Upper lobe of left lung (tissue), 6 donors: ENCODE data around the gene ACAD9. TPM values are rescaled to one million over a fixed set of nuclear protein-coding genes. Genes with fewer than 3 reads are reported as not detected.
A peak's percentile ranks its signal among the peaks of the same experiment; 100 is the strongest.
"Not testable (repeated sequence)": the region's sequence is repeated elsewhere in the genome, so short reads cannot be mapped to it uniquely, and the experiment has no call there.

Experiments
- ATAC-seq, 2 donors: fragments of 200-7000 bp; cut with Tn5 transposase; one replicate each; pipeline ENCODE4 v1.9.1; 2022; ENCODE audit warnings: mild to moderate bottlenecking in 2 of 2, moderate library complexity in 2 of 2; ENCODE audit not compliant: low FRiP score in 2 of 2
- DNase-seq, 2 donors: peaks; one replicate each; pipeline ENCODE4 v3.0.0-alpha.2; 2019 to 2020
- H3K27ac ChIP-seq, 4 donors: fragments of 200-600 bp; sonication (generic); one replicate each; pipeline ENCODE4 v1.5.1; 2016 to 2019
- H3K27me3 ChIP-seq, 4 donors: fragments of 200-600 bp; sonication (generic); one replicate each; pipeline ENCODE4 v1.5.1; 2017 to 2019
- H3K36me3 ChIP-seq, 4 donors: fragments of 200-600 bp; sonication (generic); one replicate each; pipeline ENCODE4 v1.5.1; 2016 to 2019
- H3K4me1 ChIP-seq, 4 donors: fragments of 200-600 bp; sonication (generic); one replicate each; pipeline ENCODE4 v1.5.1; 2018 to 2019
- H3K4me3 ChIP-seq, 4 donors: fragments of 200-600 bp; sonication (generic); one replicate each; pipeline ENCODE4 v1.5.1; 2017 to 2019; ENCODE audit warnings: mild to moderate bottlenecking in 2 of 4, moderate library complexity in 1 of 4
- H3K9me3 ChIP-seq, 4 donors: fragments of 200-600 bp; sonication (generic); one replicate each; pipeline ENCODE4 v1.5.1; 2018 to 2019
- CTCF ChIP-seq, 6 experiments: fragments of 450-650 bp in 4 of 6; fragments of 200-600 bp in 2 of 6; sonication (generic) in 2 of 6; IDR thresholded peaks; one replicate each; pipeline ENCODE4 v1.5.1; 2016 to 2019; ENCODE audit warnings: antibody characterized with exemption in 6 of 6
- EP300 ChIP-seq, 4 donors: sonication (generic); formaldehyde crosslinking; IDR thresholded peaks; one replicate each; pipeline ENCODE4 v1.5.1; 2017; ENCODE audit warnings: antibody characterized with exemption in 4 of 4, control low read depth in 2 of 4
- POLR2A ChIP-seq, 4 donors: fragments of 450-650 bp; IDR thresholded peaks; one replicate each; pipeline ENCODE4 v1.5.1; 2016 to 2017; ENCODE audit warnings: antibody characterized with exemption in 4 of 4, mild to moderate bottlenecking in 2 of 4
- POLR2AphosphoS5 ChIP-seq, 2 donors: sonication (generic); formaldehyde crosslinking; IDR thresholded peaks; one replicate each; pipeline ENCODE4 v1.5.1; 2017; ENCODE audit warnings: antibody characterized with exemption in 2 of 2
- WGBS, 2 donors: methylation state at CpG; one replicate each; pipeline ENCODE4 v1.1.5; 2017 to 2018; 5-methylcytosine and 5-hydroxymethylcytosine counted together
- total RNA-seq, 6 donors: library from RNA; depleted of rRNA in 4 of 6; stranded (reverse); fragments of >200 nt in 4 of 6; gene quantifications; one replicate each; pipeline versions ENCODE4 v1.1.0 to v1.2.1, GENCODE V29; 2016 to 2021
- donor health status: DM: no; HTN: no; CAD: no; lungs with moderate emphysema.
- donor health status: DM: no; HTN: yes; CAD: no; lungs with severe emphysema.

Gene ACAD9
- total RNA-seq, 6 donors from 2014 or later = 32.5 to 80.7 (median 44.0) TPM

GRCh38 chr3:128858167-128858566 is 21.3 kb upstream of the ACAD9 start:
- no peak overlapping the region for H3K4me3 ChIP-seq

GRCh38 chr3:128859630-128860029 is 19.8 kb upstream of the ACAD9 start:
- H3K27ac ChIP-seq = no peak overlapping the region
- 78 to 79% methylated on average over 6 of the region's 6 CpGs for WGBS, 2 donors
- ATAC-seq (no peak), DNase-seq (no peak)
- peaks cover 0 to 6% (median 3%) of the 10 kb centered on the region in 4 donors for H3K4me1 ChIP-seq
- no peaks in the 10 kb centered on the region for H3K36me3 ChIP-seq
- H3K4me3 ChIP-seq = no peak overlapping the region
- H3K9me3 ChIP-seq = peaks cover 19 to 38% (median 29%) of the 10 kb centered on the region in 4 donors
- H3K27me3 ChIP-seq = no peaks in the 10 kb centered on the region
- no peak for TF ChIP-seq CTCF (IDR thresholded peaks at IDR 0.05)
- TF ChIP-seq POLR2A (IDR thresholded peaks at IDR 0.05) = no peak
- TF ChIP-seq EP300 (IDR thresholded peaks at IDR 0.05) = no peak
- no peak for TF ChIP-seq POLR2AphosphoS5 (IDR thresholded peaks at IDR 0.05)

More at GRCh38 chr3:128858167-128858566, 21.3 kb upstream of the ACAD9 start:
- peaks cover 19 to 46% (median 38%) of the 10 kb centered on the region in 4 donors for H3K9me3 ChIP-seq
- TF ChIP-seq POLR2AphosphoS5 (IDR thresholded peaks at IDR 0.05) (no peak), POLR2A (IDR thresholded peaks at IDR 0.05) (no peak), CTCF (IDR thresholded peaks at IDR 0.05) (no peak), EP300 (IDR thresholded peaks at IDR 0.05) (no peak)
- H3K36me3 ChIP-seq = no peaks in the 10 kb centered on the region
- ATAC-seq (no peak), DNase-seq (no peak)
- no peaks in the 10 kb centered on the region for H3K4me1 ChIP-seq
- no peak overlapping the region for H3K27ac ChIP-seq
- 88 to 94% methylated on average over 2 to 3 of the region's 3 CpGs for WGBS, 2 donors
- H3K27me3 ChIP-seq = no peaks in the 10 kb centered on the region

- no peak overlapping the region for H3K4me3 ChIP-seq
- peaks cover 14 to 36% (median 26%) of the 10 kb centered on the region in 4 donors for H3K9me3 ChIP-seq
- 86 to 92% methylated on average over 2 to 6 of the region's 6 CpGs for WGBS, 2 donors
- ATAC-seq = no peak
- no peaks in the 10 kb centered on the region for H3K27me3 ChIP-seq
- H3K4me1 ChIP-seq = peaks cover 0 to 10% (median 6%) of the 10 kb centered on the region in 4 donors
- no peaks in the 10 kb centered on the region for H3K36me3 ChIP-seq
- no peak for DNase-seq
- TF ChIP-seq EP300 (IDR thresholded peaks at IDR 0.05) (no peak), POLR2AphosphoS5 (IDR thresholded peaks at IDR 0.05) (no peak)
- H3K27ac ChIP-seq = no peak overlapping the region
These were observed 17.9 kb upstream of the ACAD9 start for GRCh38 chr3:128861491-128861890.

- H3K36me3 ChIP-seq = no peaks in the 10 kb centered on the region
- H3K9me3 ChIP-seq = peaks cover 14 to 27% (median 21%) of the 10 kb centered on the region in 4 donors
- DNase-seq = no peak
- no peak overlapping the region for H3K4me3 ChIP-seq
- H3K27ac ChIP-seq = no peak overlapping the region
- TF ChIP-seq EP300 (IDR thresholded peaks at IDR 0.05) = no peak
- peaks cover 0 to 10% (median 6%) of the 10 kb centered on the region in 4 donors for H3K4me1 ChIP-seq
- no peak for ATAC-seq
- H3K27me3 ChIP-seq = no peaks in the 10 kb centered on the region
- WGBS, 2 donors = 61 to 72% methylated on average over 3 of the region's 3 CpGs
These were observed 15.9 kb upstream of the ACAD9 start for GRCh38 chr3:128863560-128863959.

GRCh38 chr3:128864351-128864811 is 15.0 kb upstream of the ACAD9 start:
- WGBS, 2 donors = 38% methylated on average over 8 to 11 of the region's 11 CpGs
- Histone ChIP-seq H3K4me1 (peaks cover 0 to 10% (median 6%) of the 10 kb centered on the region in 4 donors), H3K36me3 (no peaks in the 10 kb centered on the region), H3K27me3 (no peaks in the 10 kb centered on the region), H3K27ac (peak overlapping the region in 1 of 4 donors; percentile 19), H3K9me3 (peaks cover 9 to 19% (median 14%) of the 10 kb centered on the region in 4 donors), H3K4me3 (no peak overlapping the region)
- no peak for TF ChIP-seq EP300 (IDR thresholded peaks at IDR 0.05)
- TF ChIP-seq CTCF (IDR thresholded peaks at IDR 0.05) = no peak
- no peak for TF ChIP-seq POLR2A (IDR thresholded peaks at IDR 0.05)
- no peak for TF ChIP-seq POLR2AphosphoS5 (IDR thresholded peaks at IDR 0.05)
- ATAC-seq = peak; percentile 24 to 36
- DNase-seq = no peak

GRCh38 chr3:128864849-128865804 is 14.3 kb upstream of the ACAD9 start:
- H3K4me1 ChIP-seq = peaks cover 0 to 10% (median 6%) of the 10 kb centered on the region in 4 donors
- not testable (repeated sequence) for H3K4me3 ChIP-seq, H3K36me3 ChIP-seq, H3K27ac ChIP-seq, H3K27me3 ChIP-seq, DNase-seq
- ATAC-seq = peak; percentile 41 to 53
- H3K9me3 ChIP-seq = peaks cover 4 to 11% (median 7%) of the 10 kb centered on the region in 4 donors
- WGBS, 2 donors = 60 to 66% methylated on average over 13 to 14 of the region's 25 CpGs
